Mesothelial cell of epicardium (in vitro differentiated cells): Measurements from ENCODE around the gene ELFN1. TPM values are rescaled to one million over a fixed set of nuclear protein-coding genes. Genes with fewer than 3 reads are reported as not detected.

ENCODE experiments used
- DNase-seq, 2 experiments: peaks; one replicate each; pipeline ENCODE4 v3.0.0; 2021; ENCODE audit warnings: low spot score in 2 of 2; ENCODE audit not compliant: unreplicated experiment in 2 of 2
- H3K27ac Mint-ChIP-seq: 2 replicates; pipeline ENCODE4 v1.8.0; 2021; ENCODE audit warnings: mixed read lengths
- H3K27me3 Mint-ChIP-seq: 2 replicates; pipeline ENCODE4 v1.8.0; 2021; ENCODE audit warnings: low read depth, mixed read lengths
- H3K36me3 Mint-ChIP-seq: 2 replicates; pipeline ENCODE4 v1.8.0; 2021; ENCODE audit warnings: mixed read lengths
- H3K4me1 Mint-ChIP-seq: 2 replicates; pipeline ENCODE4 v1.8.0; 2021; ENCODE audit warnings: mixed read lengths
- H3K4me3 Mint-ChIP-seq: 2 replicates; pipeline ENCODE4 v1.8.0; 2021; ENCODE audit warnings: mild to moderate bottlenecking, moderate library complexity, mixed read lengths
- H3K9me3 Mint-ChIP-seq: 2 replicates; pipeline ENCODE4 v1.8.0; 2021; ENCODE audit warnings: mixed read lengths
- CTCF ChIP-seq: fragments of 200-600 bp; sonication (generic); IDR thresholded peaks from one replicate; pipeline ENCODE4 v1.5.0; 2021; ENCODE audit warnings: antibody characterized with exemption; ENCODE audit not compliant: unreplicated experiment
- total RNA-seq: library from RNA; stranded (reverse); gene quantifications from 3 replicates; pipeline ENCODE4 v1.2.1, GENCODE V29; 2021

ELFN1 gene
- total RNA-seq, 1 donor from 2014 or later, result 13.5 TPM

GRCh38 chr7:1729773-1730172 is 59.7 kb downstream of the ELFN1 start:
- DNase-seq, result no peak
- H3K9me3 Mint-ChIP-seq, result peaks cover 14% of the 10 kb centered on the region
- peaks cover 17% of the 10 kb centered on the region for H3K36me3 Mint-ChIP-seq
- no peaks in the 10 kb centered on the region for H3K4me1 Mint-ChIP-seq
- no peak for TF ChIP-seq CTCF
- peaks cover 12% of the 10 kb centered on the region for H3K27me3 Mint-ChIP-seq
- no peak overlapping the region for H3K27ac Mint-ChIP-seq
- no peak overlapping the region for H3K4me3 Mint-ChIP-seq

- peaks cover 17% of the 10 kb centered on the region for H3K36me3 Mint-ChIP-seq
- no peak for TF ChIP-seq CTCF
- DNase-seq, result no peak
- peaks cover 14% of the 10 kb centered on the region for H3K9me3 Mint-ChIP-seq
- peaks cover 19% of the 10 kb centered on the region for H3K27me3 Mint-ChIP-seq
- H3K4me1 Mint-ChIP-seq, result no peaks in the 10 kb centered on the region
- no peak overlapping the region for H3K4me3 Mint-ChIP-seq
- no peak overlapping the region for H3K27ac Mint-ChIP-seq
These were observed 62.0 kb downstream of the ELFN1 start for GRCh38 chr7:1732072-1732471.

GRCh38 chr7:1732645-1733044 is 62.6 kb downstream of the ELFN1 start:
- Mint-ChIP-seq H3K27ac (no peak overlapping the region), H3K36me3 (peaks cover 17% of the 10 kb centered on the region), H3K9me3 (peaks cover 14% of the 10 kb centered on the region), H3K27me3 (peaks cover 19% of the 10 kb centered on the region), H3K4me3 (no peak overlapping the region), H3K4me1 (no peaks in the 10 kb centered on the region)
- DNase-seq, result no peak
- no peak for TF ChIP-seq CTCF

GRCh38 chr7:1733206-1733907 is 63.3 kb downstream of the ELFN1 start:
- Mint-ChIP-seq H3K36me3 (peaks cover 15% of the 10 kb centered on the region), H3K4me1 (no peaks in the 10 kb centered on the region), H3K9me3 (peaks cover 14% of the 10 kb centered on the region), H3K4me3 (no peak overlapping the region), H3K27me3 (peaks cover 22% of the 10 kb centered on the region), H3K27ac (no peak overlapping the region)
- TF ChIP-seq CTCF, result no peak
- DNase-seq, result no peak

- Mint-ChIP-seq H3K4me1 (no peaks in the 10 kb centered on the region), H3K9me3 (peaks cover 14% of the 10 kb centered on the region), H3K36me3 (peaks cover 14% of the 10 kb centered on the region), H3K27ac (no peak overlapping the region), H3K27me3 (peaks cover 29% of the 10 kb centered on the region), H3K4me3 (no peak overlapping the region)
- no peak for TF ChIP-seq CTCF
- no peak for DNase-seq
These were observed 64.0 kb downstream of the ELFN1 start for GRCh38 chr7:1733908-1734730.
